Medulla oblongata (tissue), 1 donor: ENCODE results near the gene MSH5.
"Not testable (repeated sequence)": the region's sequence is repeated elsewhere in the genome, so short reads cannot be mapped to it uniquely, and the experiment has no call there.

ENCODE experiments used
- DNase-seq: peaks from one replicate; pipeline ENCODE4 v3.0.0-alpha.2; 2015; ENCODE audit errors: extremely low spot score

The MSH5 gene

GRCh38 chr6:31778999-31779885 lies 39.4 kb downstream of the MSH5 start:
- DNase-seq = no peak

DNA sequence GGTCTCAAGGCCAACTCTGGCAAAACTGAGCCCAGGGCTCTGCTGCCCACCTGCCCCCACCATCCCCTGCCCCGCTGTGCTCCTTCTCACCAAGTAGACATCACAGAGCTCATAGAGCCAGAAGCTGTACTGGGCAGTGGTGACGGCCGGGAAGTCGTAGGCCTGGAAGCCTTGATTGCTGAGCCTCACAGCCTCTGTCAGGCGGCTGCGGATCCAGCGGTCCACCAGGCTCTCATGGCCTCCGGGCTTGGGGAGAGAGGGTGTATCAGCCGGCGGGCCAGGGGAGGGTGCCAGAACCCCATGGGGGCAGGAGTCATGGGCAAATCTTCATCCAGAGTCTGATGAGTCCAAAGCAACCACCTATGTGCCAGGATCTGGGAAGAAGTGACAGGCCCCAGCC lies 40.1 kb downstream of the MSH5 start:
- DNase-seq = no peak

DNA sequence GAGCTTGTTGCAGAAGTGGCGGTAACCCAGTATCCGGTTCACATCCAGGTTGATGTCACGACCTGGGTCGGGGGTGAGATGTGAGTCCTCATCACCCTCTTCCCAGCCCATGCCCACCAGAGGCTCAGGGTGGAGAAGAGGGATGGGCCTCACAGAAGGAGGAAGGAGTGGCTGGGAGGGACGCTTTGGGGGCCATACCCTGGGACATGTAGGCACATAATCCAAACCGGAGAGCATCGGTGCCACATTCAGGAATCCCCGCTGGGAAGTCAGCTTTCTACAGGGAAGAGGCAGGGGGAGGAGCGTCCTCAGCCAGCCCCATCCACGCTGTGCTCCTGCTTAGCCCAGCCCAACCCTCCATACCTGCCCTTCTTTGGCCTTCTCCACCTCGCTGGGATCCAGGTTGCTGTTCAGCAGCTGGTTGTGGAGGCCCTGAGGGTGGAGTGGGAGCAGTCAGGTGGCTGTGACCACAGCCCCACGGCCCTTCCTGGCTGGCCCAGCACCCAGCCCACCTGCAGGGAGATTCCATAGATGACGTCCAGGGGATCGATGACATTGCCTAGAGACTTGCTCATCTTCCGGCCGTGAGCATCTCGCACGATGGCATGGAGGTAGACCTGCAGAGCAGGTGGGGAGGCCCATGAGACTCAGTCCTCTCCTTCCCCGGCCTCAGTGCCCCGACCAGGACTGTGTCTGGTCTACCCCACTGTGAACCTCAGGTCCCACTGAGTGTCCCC lies 40.9 kb downstream of the MSH5 start:
- DNase-seq = no peak

GRCh38 chr6:31781244-31782125 lies 41.7 kb downstream of the MSH5 start:
- DNase-seq = no peak

- DNase-seq = no peak
Observed at GRCh38 chr6:31782126-31782855, 42.5 kb downstream of the MSH5 start.

- peak; percentile 64 for DNase-seq
Observed at GRCh38 chr6:31784098-31784925, 44.5 kb downstream of the MSH5 start.

DNA sequence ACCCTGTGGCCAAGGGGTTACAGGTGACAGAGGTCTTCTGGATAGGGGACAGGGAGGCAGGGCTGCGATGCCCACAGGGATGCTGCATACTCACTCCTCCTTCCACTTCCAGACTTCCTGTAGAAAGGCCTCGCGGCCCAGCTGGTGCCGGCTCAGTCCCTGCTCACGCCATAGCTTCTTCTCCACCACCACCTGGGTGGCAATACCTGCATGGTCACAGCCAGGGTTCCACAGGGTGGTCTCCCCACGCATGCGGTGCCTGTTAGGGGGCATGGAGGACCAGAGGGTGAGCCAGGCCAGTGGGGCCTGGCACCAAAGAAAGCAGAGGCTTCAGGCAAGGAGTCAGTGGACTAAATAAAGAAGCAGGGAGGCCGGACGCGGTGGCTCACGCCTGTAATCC lies 45.7 kb downstream of the MSH5 start:
- no peak for DNase-seq

DNA sequence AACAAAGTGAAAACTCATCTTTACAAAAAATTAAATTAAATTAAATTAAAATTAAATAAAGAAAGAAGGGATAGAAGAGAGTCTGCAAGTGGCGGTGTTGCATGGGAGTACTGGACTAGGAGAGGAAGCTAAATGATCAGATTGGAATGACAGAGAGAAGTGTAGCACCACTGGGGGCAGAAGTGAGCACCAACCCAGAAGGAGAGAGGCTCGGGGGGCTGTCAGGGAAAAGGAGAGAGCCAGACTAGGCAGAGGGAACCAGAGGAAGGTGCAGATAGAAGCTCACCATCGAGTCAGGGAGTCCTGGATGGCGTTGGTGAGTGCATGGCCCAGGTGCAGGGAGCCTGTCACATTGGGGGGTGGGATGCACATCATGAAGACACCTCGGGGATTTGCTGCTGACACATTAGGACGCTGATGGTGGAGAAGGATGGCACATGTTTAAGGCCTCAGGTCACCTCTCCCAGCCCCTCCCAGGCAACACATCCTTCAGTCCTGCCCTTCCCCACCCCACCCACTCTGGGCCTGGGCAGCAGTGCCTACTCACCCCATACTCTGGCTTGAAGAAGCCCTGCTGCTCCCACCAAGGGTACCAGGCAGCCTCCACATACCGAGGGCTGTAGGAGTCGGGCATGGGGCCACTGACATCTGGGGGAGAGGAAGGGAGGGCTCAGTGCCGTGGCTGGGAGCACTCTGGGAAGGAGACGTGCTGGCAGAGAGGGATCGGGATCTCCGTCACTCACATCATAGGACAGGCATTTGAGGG lies 51.7 kb downstream of the MSH5 start:
- peak; percentile 41 for DNase-seq

DNA sequence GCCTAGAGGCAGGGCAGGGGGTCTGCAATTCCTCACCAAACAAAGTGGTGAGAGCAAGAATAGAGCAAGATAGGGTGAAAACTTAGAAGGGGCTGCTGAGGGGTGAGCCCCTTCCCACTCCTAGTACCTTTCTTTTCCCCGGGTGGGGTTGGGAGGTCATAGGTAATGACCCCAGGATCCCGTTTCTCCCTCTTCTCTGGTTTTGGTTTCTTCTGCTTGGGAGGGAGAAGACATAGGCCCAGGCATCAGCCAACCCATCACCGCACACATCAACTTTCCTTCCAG lies 52.2 kb downstream of the MSH5 start:
- DNase-seq = no peak

DNA sequence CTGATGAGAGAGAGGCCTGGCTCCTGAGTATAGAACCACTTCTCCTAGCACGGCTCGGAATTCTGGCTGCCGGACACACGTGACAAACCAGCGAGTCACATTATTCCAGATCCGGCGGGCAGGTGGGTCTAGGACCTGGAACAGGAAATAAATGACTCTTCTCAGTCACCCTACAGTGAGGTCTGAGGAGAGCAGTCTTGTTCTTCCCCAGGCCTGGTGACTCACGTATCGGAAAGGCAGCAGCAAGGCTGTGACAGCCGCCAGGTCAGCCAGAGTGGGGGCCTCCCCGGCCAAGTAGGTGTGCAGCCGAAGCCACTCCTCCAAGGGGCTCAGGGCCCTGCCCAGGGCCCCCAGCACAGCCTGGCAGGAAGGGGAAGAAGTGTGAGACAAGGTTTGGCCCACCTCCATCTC lies 53.0 kb downstream of the MSH5 start:
- DNase-seq = no peak

GRCh38 chr6:31793927-31794245 lies 54.1 kb downstream of the MSH5 start:
- DNase-seq = not testable (repeated sequence)

GRCh38 chr6:31794294-31794865 lies 54.6 kb downstream of the MSH5 start:
- no peak for DNase-seq

DNA sequence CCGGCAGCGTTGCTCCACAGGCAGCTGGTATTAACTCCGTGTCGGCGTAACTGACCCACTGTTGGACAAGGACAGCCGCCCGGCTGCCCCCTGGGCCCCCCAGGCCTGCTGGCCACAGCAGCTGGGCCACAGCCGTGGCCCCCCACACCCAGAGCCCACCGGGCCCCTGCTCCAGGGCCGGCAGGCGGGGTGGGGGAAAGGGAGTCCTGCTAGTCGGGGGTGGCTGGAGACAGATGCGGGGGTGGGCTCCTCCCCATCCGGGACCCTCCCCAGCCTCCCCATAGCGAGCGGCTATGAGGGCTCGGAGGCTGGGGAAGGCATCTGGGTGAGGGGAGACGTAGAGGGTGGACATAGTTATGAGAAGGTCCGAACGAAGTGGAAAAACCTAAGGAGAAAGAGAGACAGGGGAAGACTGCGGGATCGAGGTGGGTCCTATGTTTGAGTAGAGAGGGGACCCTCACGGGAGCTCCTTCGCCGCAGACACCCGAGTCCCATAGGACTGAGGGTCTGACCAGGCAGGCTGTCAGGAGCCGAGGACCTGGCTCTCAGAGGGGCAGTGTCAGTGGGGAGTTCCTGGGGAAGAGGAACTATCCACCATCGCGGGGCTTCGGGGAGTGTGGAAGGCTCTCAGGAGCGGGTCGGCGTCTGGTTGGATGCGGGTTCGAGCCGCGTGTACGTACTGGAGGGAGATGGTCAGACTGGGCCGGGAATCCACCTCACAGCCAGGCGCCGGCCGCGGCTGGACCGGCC lies 55.2 kb downstream of the MSH5 start:
- no peak for DNase-seq

GRCh38 chr6:31795616-31796298 lies 56.0 kb downstream of the MSH5 start, which contains the start of gene VARS1:
Gene VARS1 (minus strand): TSS chr6:31795752. CDS start chr6:31795217, 535 bp downstream.
- DNase-seq = peak; percentile 92

DNA sequence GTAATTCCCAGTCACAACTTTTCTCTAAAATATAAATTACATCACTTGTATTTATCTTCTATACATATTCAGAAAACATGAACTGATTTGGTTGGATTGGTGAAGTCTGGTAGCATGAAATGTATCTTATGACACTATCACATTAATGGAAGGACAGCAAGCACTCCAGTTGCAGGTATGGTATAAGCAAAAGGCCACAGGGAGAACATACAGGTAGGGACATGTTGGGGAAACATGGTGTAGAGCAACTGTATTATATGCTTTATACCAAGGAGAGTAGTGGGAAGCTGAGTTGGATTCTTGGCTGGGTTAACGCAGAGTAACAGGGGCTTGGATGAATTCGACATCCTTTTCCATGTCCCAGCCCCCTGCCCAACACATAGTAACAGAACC lies 57.2 kb downstream of the MSH5 start:
- no peak for DNase-seq

DNA sequence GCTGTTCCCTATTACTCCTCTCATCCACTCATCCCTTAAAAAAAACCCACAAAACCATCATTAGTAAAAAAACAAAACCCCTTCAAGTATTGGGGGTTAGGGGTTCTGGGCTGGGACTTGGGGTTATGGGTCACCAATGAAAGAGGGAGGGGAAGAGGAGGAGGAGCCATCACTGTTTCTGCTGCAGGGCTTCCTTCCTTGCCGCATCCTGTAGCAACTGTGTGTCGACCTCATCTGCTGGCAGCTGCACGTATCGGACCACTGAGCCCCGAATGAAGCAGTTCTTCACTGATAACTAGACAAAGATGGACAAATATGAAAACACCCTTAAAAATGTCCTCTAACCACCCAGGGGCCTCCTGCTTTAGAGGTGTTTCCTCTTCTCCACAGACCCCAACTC lies 57.8 kb downstream of the MSH5 start:
- DNase-seq = no peak

GRCh38 chr6:31799781-31800180 lies 60.0 kb downstream of the MSH5 start:
- no peak for DNase-seq
